KMS-11 (cell line): ENCODE results near the gene HSD17B4.
"Not testable (repeated sequence)": the region's sequence is repeated elsewhere in the genome, so short reads cannot be mapped to it uniquely, and the experiment has no call there.

Source experiments
- H2AFZ ChIP-seq: fragments of 200-600 bp; sonication (generic); 2 replicates; pipeline ENCODE4 v1.6.1; 2016; ENCODE audit warnings: antibody characterized with exemption, mixed run types, low read depth
- H3K27ac ChIP-seq: fragments of 200-600 bp; sonication (generic); 2 replicates; pipeline ENCODE4 v1.6.1; 2016; ENCODE audit warnings: mild to moderate bottlenecking, mixed run types
- H3K27me3 ChIP-seq: fragments of 200-600 bp; sonication (generic); 2 replicates; pipeline ENCODE4 v1.6.1; 2017; ENCODE audit warnings: mild to moderate bottlenecking, low read depth, mixed run types, moderate library complexity; ENCODE audit not compliant: insufficient read depth
- H3K36me3 ChIP-seq: fragments of 200-600 bp; sonication (generic); 2 replicates; pipeline ENCODE4 v1.6.1; 2017; ENCODE audit warnings: mild to moderate bottlenecking, mixed run types; ENCODE audit not compliant: insufficient read depth
- H3K4me1 ChIP-seq: fragments of 200-600 bp; sonication (generic); 2 replicates; pipeline ENCODE4 v1.6.1; 2016; ENCODE audit warnings: mild to moderate bottlenecking, low read depth, mixed run types; ENCODE audit not compliant: poor library complexity, severe bottlenecking
- H3K4me2 ChIP-seq: fragments of 200-600 bp; sonication (generic); 2 replicates; pipeline ENCODE4 v1.7.0; 2016; ENCODE audit warnings: mild to moderate bottlenecking, mixed run types
- H3K4me3 ChIP-seq: fragments of 200-600 bp; sonication (generic); IDR thresholded peaks from 2 replicates; pipeline ENCODE4 v1.6.1; 2017; ENCODE audit warnings: low read depth, low read length, mixed read lengths; ENCODE audit not compliant: insufficient read depth
- H3K79me2 ChIP-seq: fragments of 200-600 bp; sonication (generic); 2 replicates; pipeline ENCODE4 v1.6.1; 2016; ENCODE audit warnings: low read depth, mixed run types; ENCODE audit not compliant: insufficient read depth
- H3K9ac ChIP-seq: fragments of 200-600 bp; sonication (generic); 2 replicates; pipeline ENCODE4 v1.6.1; 2016; ENCODE audit warnings: mild to moderate bottlenecking, mixed run types
- H4K20me1 ChIP-seq: fragments of 200-600 bp; sonication (generic); 2 replicates; pipeline ENCODE4 v1.6.1; 2016; ENCODE audit warnings: mild to moderate bottlenecking, mixed run types; ENCODE audit not compliant: insufficient read depth
- CTCF ChIP-seq: fragments of 200-600 bp; sonication (generic); conservative IDR thresholded peaks from 2 replicates; pipeline ENCODE4 v1.6.1; 2017; ENCODE audit warnings: low read depth, mild to moderate bottlenecking, antibody characterized with exemption, low read length, moderate library complexity, mixed read lengths

The HSD17B4 gene

GRCh38 chr5:119476341-119476740 lies 24.0 kb downstream of the HSD17B4 start:
- H3K27me3 ChIP-seq, result no peaks in the 10 kb centered on the region
- peaks cover 4% of the 10 kb centered on the region; the same call in 1 of the 2 replicates for H3K36me3 ChIP-seq
- TF ChIP-seq CTCF, result no peak
- no peaks in the 10 kb centered on the region for H3K4me1 ChIP-seq
- no peak overlapping the region for H3K4me3 ChIP-seq
- no peaks in the 10 kb centered on the region for H4K20me1 ChIP-seq
- no peak overlapping the region for H3K4me2 ChIP-seq
- no peak overlapping the region for H2AFZ ChIP-seq
- no peak overlapping the region for H3K9ac ChIP-seq
- no peak overlapping the region for H3K27ac ChIP-seq
- no peaks in the 10 kb centered on the region for H3K79me2 ChIP-seq

DNA sequence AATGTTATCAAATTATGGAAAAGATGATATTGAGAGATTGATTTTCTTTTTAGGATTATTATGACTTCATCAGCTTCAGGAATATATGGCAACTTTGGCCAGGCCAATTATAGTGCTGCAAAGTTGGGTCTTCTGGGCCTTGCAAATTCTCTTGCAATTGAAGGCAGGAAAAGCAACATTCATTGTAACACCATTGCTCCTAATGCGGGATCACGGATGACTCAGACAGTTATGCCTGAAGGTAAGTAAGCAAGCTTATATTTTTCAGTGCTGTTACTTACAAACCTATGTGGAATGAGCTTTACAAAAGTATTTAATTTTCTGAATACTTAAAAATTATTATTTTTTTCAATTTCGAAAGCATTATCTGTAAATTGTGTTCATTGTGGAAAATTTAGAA lies 26.5 kb downstream of the HSD17B4 start:
- no peak overlapping the region for H2AFZ ChIP-seq
- no peaks in the 10 kb centered on the region for H3K4me1 ChIP-seq
- H3K79me2 ChIP-seq, result no peaks in the 10 kb centered on the region
- no peaks in the 10 kb centered on the region for H3K27me3 ChIP-seq
- no peak overlapping the region for H3K27ac ChIP-seq
- TF ChIP-seq CTCF, result no peak
- peaks cover 4% of the 10 kb centered on the region; the same call in 1 of the 2 replicates for H3K36me3 ChIP-seq
- no peaks in the 10 kb centered on the region for H4K20me1 ChIP-seq
- H3K4me2 ChIP-seq, result no peak overlapping the region
- no peak overlapping the region for H3K4me3 ChIP-seq
- H3K9ac ChIP-seq, result no peak overlapping the region

GRCh38 chr5:119480629-119481028 lies 28.3 kb downstream of the HSD17B4 start:
- not testable (repeated sequence) for H3K4me3 ChIP-seq, H2AFZ ChIP-seq, H3K79me2 ChIP-seq, H3K36me3 ChIP-seq, H3K4me1 ChIP-seq, H3K9ac ChIP-seq, H3K27me3 ChIP-seq, H4K20me1 ChIP-seq, H3K27ac ChIP-seq, H3K4me2 ChIP-seq

GRCh38 chr5:119483155-119483554 lies 30.9 kb downstream of the HSD17B4 start:
- no peak overlapping the region for H3K27ac ChIP-seq

More at GRCh38 chr5:119483155-119483554, 30.9 kb downstream of the HSD17B4 start:
- no peak for TF ChIP-seq CTCF
- no peak overlapping the region for H3K4me3 ChIP-seq
- H3K79me2 ChIP-seq, result no peaks in the 10 kb centered on the region
- no peaks in the 10 kb centered on the region for H3K27me3 ChIP-seq
- no peaks in the 10 kb centered on the region for H3K4me1 ChIP-seq
- H2AFZ ChIP-seq, result no peak overlapping the region
- no peak overlapping the region for H3K4me2 ChIP-seq
- H4K20me1 ChIP-seq, result no peaks in the 10 kb centered on the region
- H3K36me3 ChIP-seq, result peaks cover 4% of the 10 kb centered on the region; the same call in 1 of the 2 replicates
- no peak overlapping the region for H3K9ac ChIP-seq
